DOHH2 (cell line): ENCODE data around the gene CNTN4.

ENCODE experiments used
- CTCF ChIP-seq: fragments of 200-600 bp; sonication (generic); IDR thresholded peaks from one replicate; pipeline ENCODE4 v1.5.1; 2014; ENCODE audit warnings: antibody characterized with exemption, mild to moderate bottlenecking, low read depth, low read length; ENCODE audit not compliant: poor library complexity, severe bottlenecking
- EZH2phosphoT487 ChIP-seq: fragments of 200-600 bp; sonication (generic); IDR thresholded peaks from 2 replicates; pipeline ENCODE4 v1.6.1; 2017; ENCODE audit warnings: borderline replicate concordance, mild to moderate bottlenecking, antibody characterized with exemption, low read length, moderate library complexity, mixed read lengths

GRCh38 chr3:2420919-2421318 is 322.3 kb downstream of the CNTN4 start:
- TF ChIP-seq CTCF = no peak
- no peak for TF ChIP-seq EZH2phosphoT487
